Measurements from ENCODE around the gene S100A5.
A peak's percentile ranks its signal among the peaks of the same experiment; 100 is the strongest.
"Not testable (repeated sequence)": the region's sequence is repeated elsewhere in the genome, so short reads cannot be mapped to it uniquely, and the experiment has no call there.

Gene S100A5

GRCh38 chr1:153532181-153532580 is 8.6 kb downstream of the S100A5 start:
- DNase-seq, result no peak

GRCh38 chr1:153531638-153532037 is 9.1 kb downstream of the S100A5 start:
- DNase-seq, result no peak

GRCh38 chr1:153527683-153528040 is 13.1 kb downstream of the S100A5 start:
- no peak for DNase-seq

- DNase-seq, result no peak
Observed at GRCh38 chr1:153527023-153527682, 13.6 kb downstream of the S100A5 start.

- peak; percentile 76 to 80 for DNase-seq
Observed at GRCh38 chr1:153526132-153526543, 14.6 kb downstream of the S100A5 start.

GRCh38 chr1:153525088-153525728 is 15.5 kb downstream of the S100A5 start:
- no peak for DNase-seq

- not testable (repeated sequence) for DNase-seq
Observed at GRCh38 chr1:153522353-153523048, 18.2 kb downstream of the S100A5 start.

- not testable (repeated sequence) for DNase-seq
Observed at GRCh38 chr1:153521808-153522207, 18.9 kb downstream of the S100A5 start.

- DNase-seq, result no peak
Observed at GRCh38 chr1:153520818-153521476, 19.8 kb downstream of the S100A5 start.

- DNase-seq, result not testable (repeated sequence)
Observed at GRCh38 chr1:153520137-153520691, 20.5 kb downstream of the S100A5 start.

GRCh38 chr1:153519242-153519641 is 21.5 kb downstream of the S100A5 start:
- DNase-seq, result no peak

- DNase-seq, result peak; percentile 26 to 33
Observed at GRCh38 chr1:153515504-153516394, 25.0 kb downstream of the S100A5 start.

- no peak for DNase-seq
Observed at GRCh38 chr1:153513666-153514065, 27.1 kb downstream of the S100A5 start.

- no peak for DNase-seq
Observed at GRCh38 chr1:153513023-153513422, 27.7 kb downstream of the S100A5 start.

GRCh38 chr1:153510984-153511410 is 29.7 kb downstream of the S100A5 start:
- peak; percentile 77 for DNase-seq

GRCh38 chr1:153509729-153510354 is 30.9 kb downstream of the S100A5 start:
- DNase-seq, result peak; percentile 36 to 62

- DNase-seq, result no peak
Observed at GRCh38 chr1:153509036-153509435, 31.7 kb downstream of the S100A5 start.

- no peak for DNase-seq
Observed at GRCh38 chr1:153507926-153508583, 32.7 kb downstream of the S100A5 start.

- no peak for DNase-seq
Observed at GRCh38 chr1:153506831-153507413, 33.8 kb downstream of the S100A5 start.

- DNase-seq, result no peak
Observed at GRCh38 chr1:153506386-153506785, 34.3 kb downstream of the S100A5 start.

- no peak for DNase-seq
Observed at GRCh38 chr1:153505576-153505975, 35.2 kb downstream of the S100A5 start.

Data from NCI-H187 (cell line).